COLO829 (cell line): ENCODE results near the gene HMHB1.

ENCODE experiments used
- DNase-seq: peaks from one replicate; pipeline ENCODE4 v3.0.0; 2012; ENCODE audit warnings: low spot score

HMHB1 gene

DNA sequence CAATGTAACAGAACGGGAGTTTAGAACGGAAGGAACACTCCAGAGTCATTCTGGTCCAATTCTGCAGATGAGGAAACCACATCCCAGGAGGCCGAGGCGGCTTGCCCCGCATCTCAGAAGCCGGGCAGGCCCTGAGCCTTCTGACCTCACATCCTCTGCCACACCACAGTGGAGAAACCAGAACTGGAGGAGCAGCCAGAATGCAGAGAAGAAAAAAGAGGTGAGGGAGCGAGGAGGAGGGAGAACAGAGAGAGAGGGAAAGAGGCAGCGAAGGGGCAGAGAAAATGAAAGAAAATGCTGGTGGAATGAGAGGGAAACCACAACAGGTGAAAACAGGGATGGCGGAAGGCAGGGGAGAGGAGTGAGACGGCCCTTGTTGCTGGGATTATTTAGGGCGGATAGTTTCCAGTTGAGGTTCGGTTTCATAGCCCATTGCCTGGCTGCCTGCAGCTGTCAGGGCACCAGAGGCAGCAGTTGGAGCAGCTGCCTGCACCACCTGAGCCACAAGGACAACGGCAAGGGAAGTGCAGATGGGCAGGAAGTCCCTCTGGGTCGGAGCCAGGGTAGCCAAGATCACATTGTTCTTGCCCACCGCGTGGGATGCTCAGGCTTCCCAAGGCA lies at the start of gene HMHB1:
Gene HMHB1 (plus strand): TSS at position 77 of the 621 bp plus-strand sequence.
- DNase-seq, result no peak

DNA sequence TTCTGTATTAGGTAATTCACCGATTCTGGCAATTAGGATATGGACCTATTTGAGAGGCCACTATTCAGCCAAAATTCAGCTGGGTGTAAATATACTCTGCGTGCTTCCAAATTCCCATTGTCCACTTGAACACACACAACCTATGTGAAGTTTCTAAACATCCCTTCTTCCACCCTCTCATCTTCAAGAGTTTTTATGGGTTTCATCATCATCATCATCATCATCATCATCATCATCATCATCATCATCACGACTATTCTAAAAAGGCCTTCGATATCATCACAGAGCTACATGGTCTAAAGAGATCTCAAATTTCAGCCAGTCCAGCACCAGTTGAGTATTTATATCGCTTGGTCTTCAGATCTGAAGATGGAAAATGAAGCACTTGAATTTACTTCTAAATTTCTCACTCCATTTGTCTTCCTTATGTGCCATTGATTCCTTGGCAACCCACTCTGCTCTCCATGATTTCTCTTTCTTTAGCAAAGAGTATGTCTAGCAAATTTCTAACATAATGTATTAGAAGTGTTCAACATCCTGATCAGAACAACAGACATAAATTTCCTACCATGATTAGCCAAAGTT lies 49.2 kb upstream of the HMHB1 start:
- DNase-seq, result no peak

DNA sequence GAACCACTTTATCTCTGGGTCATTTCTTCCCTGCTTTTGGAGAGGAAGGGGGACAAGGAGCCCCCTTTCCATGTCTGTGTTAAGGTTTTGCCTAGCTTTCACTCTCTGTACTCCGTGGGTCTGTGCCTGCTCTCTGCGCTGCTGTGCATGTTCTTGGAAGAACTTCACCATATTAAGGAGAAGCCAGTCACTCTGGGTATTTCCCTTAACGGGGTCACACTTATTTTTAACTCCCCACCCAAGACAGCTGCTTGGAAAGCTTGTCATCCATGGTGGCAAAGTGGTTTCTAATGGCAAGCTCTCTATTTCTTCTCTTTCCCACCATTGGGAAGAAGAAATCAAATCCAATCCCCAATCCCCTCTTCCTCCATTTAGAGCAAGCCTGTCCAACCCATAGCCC lies 44.8 kb upstream of the HMHB1 start:
- DNase-seq, result no peak

DNA sequence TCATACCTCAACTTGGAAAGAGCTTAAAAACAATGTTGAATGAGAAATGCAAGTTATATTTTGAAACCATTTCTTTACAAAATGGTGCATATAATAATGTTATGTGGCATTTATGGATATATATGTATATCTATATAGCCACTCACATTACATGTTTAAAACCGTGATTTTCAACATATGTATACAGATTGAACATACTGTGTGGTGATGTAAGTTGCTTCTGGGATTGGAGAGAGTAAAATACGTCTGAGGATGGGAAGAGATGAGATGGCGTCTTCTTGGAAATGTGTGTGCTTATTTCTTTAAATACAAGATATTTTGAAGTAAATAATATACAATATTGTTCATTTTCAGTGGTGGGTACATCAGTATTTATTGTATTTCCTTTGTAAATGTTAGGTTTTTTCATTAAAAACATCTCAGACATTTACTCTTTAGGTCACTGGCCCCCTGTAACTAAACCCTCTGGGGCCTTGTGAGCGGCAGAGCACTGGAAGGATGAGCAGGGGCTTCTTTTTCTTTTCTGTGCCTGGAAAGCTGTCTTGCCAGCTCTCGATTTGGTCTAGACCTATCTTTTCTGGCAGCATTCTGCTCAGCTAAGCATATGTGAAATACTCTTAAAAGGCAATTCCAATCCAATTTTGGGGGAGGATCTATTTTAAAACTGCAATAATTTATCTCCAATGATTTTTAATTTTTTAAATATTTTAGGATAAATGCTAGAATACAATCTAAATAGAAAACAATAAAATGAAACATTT lies 42.8 kb upstream of the HMHB1 start:
- no peak for DNase-seq

GRCh38 chr5:143770450-143770849 lies 41.5 kb upstream of the HMHB1 start:
- DNase-seq, result no peak

DNA sequence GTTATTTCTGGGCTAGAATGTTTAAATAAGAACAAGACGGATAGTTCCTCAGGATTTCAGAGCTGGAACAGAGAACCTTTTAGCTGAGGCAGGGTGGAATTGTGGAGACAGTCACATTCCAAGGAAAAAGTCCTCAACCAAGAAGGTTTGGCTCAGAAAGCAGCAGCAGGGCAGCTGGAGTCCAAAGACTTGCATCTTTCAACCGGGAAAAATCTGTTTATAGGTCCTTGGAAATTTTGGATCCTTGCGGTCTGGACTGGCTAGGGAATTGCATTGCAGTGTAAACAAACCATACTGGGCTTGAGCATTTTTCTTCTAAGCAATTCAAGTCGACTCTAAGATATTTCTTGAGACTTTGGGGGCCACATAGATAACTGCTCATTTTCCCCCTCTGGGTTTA lies 40.8 kb upstream of the HMHB1 start:
- DNase-seq, result no peak

- no peak for DNase-seq
Measured at GRCh38 chr5:143771602-143772001, 40.4 kb upstream of the HMHB1 start.

DNA sequence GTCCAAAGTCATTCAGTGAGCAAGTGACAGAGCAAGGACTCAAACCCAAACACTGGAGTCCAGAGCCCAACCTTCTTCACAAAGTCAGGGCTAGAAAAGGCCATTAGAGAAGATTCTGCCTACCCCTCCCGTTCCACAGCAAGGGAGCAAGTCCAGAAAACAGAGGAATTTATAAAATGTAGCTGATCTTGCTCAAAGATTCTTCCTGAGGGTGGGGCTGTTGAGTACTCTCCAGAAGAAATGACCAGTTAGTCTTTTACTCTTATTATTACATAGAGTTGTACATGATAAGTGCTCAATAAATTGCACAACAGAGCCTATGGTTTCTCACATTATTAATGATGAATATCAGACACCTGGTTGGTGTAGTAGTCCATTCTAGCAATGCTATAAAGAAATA lies 39.3 kb upstream of the HMHB1 start:
- no peak for DNase-seq

DNA sequence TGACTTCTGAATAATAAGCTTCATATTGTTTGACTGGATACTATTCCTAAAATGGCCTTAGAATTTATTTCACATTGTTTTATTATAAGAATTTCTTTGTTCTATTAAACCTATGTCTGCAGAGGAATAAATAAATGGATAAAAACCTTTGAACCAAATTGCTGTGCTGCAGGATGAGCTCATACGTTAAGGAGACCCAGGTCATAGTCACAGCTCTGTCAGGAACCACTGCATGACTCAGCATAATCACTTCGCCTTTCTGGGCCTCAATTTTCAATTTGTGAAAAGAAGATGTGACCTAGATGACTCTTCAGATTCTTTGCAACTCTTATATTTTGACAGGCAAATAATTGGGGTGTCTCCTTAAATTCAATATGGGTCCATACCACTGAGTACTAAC lies 36.7 kb upstream of the HMHB1 start:
- no peak for DNase-seq

- no peak for DNase-seq
Measured at GRCh38 chr5:143776951-143777350, 35.0 kb upstream of the HMHB1 start.

DNA sequence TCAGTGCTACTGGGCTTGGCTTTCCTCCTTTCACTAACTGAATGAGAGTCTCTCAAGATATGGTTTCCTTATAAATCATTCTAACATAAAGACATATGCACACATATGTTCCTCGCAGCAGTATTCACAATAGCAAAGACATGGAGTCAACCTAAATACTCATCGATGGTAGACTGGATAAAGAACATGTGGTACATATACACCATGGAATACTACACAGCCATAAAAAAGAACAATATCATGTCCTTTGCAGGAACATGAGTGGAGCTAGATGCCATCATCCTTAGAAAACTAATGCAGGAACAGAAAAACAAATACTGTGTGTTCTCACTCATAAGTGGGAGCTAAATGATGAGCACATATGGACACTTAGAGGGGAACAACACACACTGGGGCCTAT lies 32.5 kb upstream of the HMHB1 start:
- no peak for DNase-seq

GRCh38 chr5:143781993-143782520 lies 29.9 kb upstream of the HMHB1 start:
- peak; percentile 36 for DNase-seq

GRCh38 chr5:143782588-143783386 lies 29.2 kb upstream of the HMHB1 start:
- DNase-seq, result peak; percentile 14

- DNase-seq, result peak; percentile 71
Measured at GRCh38 chr5:143788401-143788800, 23.6 kb upstream of the HMHB1 start.

DNA sequence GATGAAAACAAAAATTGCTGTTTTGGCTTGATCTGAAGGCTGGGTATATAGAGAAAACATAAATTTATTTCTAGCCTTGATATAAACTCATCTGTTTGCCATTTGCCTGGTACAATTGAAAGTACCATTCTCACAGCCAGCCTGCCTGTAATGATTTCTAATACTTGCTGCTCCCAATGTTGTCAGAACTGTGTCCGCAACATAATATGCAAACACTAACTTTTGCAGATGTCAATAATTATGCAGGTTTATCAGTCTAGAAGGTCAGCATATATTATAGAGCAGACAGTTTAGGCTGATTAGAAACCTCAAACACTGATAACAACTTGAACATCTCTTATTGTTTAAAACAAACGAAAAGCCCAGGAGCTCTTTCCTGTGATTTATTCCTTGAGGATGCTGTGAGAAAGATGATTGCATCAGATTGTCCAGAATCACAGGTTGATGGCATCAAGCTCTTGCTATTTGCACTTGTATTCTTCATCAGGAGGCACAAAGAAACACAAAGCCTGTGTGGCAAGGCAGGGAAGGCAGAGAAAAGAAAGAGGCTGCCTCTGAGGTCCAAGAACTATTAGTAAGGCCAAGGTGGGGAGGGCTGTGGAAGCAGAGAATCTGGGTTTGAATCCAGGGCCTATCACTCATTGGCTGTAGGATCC lies 21.4 kb upstream of the HMHB1 start:
- DNase-seq, result no peak

GRCh38 chr5:143791848-143792731 lies 19.9 kb upstream of the HMHB1 start:
- no peak for DNase-seq

- no peak for DNase-seq
Measured at GRCh38 chr5:143793249-143793648, 18.7 kb upstream of the HMHB1 start.

DNA sequence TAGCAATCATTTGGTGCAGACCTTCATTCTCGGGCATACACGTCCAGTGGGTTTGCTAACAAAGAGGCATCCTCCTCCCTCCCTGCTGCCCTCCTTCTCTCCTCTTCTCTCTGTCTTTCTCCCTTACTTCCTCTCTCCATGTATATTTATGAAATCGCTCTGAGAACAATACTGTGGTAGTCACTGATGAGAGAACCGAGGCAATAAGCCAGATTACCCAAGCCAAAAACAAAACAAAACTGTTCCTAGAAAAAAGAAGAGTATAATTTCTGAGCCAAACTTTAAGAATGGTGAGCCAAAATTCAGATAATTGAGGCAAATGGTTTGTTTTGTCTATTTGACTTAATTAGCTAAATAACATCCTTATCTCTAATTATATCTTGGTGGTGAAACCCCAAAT lies 15.8 kb upstream of the HMHB1 start:
- no peak for DNase-seq

DNA sequence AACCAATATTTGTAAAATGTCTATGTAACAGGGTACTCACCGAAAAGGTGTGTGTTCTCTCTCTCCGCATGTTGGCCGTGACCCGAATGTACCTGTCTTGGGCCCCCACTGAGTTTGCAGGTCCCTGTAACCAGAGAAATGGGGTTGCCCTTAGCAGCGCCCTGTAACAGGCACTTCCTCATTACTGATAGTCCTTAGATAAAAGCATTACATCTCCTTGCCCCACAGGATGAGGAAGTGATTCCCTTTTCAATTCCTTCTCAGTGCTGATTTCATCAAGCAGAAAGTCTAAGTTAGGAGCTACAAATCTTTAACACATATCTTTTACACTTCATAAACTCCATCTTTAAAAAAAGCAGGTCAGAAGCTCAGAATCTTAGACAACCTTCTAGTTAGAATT lies 15.2 kb upstream of the HMHB1 start:
- DNase-seq, result no peak

DNA sequence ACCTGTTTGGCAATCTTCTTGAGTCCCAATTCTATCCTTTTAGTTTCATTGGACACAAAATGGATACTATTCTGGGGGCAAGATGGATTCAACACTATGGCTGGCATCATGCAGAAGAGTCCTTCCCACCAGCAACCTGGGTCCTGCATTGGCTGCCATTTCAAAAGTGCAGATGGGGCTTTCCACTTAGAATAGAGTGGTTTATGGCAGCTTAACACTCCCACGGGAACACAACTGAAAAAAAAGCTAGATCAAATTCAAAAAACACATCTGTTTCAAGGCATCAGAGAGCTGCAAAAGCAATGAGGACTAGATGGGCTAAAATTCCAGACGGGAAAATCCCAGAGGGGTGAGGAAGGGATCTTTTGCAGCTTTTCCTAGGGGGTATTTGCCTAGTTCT lies 11.2 kb upstream of the HMHB1 start:
- no peak for DNase-seq
